ENCODE measurements around the gene TBCK.

DNA sequence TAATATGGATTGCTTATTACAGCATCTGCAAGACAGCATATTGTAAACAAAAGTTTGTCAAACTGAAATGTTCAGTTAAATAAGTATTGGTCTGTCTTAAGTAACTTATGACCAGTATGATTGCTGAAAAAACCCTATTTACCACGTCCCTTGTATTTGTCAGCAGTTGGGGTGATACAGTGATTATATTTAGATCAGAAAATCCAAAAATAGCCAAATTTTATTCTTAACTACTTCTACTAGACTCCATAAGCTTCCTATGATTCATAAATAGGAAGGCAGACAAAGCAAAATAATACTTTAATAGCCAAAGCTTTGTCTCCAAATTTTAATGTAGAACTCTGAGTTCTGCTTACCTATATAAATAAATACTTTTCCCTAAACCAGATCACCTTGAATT lies 45.3 kb downstream of the TBCK start:
- no peak for TF ChIP-seq TEAD4 (CRISPR knock-in tag; IDR thresholded peaks at IDR 0.05)
- TF ChIP-seq, protein P1, sequence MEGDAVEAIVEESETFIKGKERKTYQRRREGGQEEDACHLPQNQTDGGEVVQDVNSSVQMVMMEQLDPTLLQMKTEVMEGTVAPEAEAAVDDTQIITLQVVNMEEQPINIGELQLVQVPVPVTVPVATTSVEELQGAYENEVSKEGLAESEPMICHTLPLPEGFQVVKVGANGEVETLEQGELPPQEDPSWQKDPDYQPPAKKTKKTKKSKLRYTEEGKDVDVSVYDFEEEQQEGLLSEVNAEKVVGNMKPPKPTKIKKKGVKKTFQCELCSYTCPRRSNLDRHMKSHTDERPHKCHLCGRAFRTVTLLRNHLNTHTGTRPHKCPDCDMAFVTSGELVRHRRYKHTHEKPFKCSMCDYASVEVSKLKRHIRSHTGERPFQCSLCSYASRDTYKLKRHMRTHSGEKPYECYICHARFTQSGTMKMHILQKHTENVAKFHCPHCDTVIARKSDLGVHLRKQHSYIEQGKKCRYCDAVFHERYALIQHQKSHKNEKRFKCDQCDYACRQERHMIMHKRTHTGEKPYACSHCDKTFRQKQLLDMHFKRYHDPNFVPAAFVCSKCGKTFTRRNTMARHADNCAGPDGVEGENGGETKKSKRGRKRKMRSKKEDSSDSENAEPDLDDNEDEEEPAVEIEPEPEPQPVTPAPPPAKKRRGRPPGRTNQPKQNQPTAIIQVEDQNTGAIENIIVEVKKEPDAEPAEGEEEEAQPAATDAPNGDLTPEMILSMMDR (IDR thresholded peaks at IDR 0.05), result no peak
- TF ChIP-seq, protein P2, sequence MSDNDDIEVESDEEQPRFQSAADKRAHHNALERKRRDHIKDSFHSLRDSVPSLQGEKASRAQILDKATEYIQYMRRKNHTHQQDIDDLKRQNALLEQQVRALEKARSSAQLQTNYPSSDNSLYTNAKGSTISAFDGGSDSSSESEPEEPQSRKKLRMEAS (CRISPR knock-in tag; IDR thresholded peaks at IDR 0.05), result no peak
- TF ChIP-seq ZNF416 (CRISPR knock-in tag; IDR thresholded peaks at IDR 0.05), result no peak
- TF ChIP-seq, protein P3, sequence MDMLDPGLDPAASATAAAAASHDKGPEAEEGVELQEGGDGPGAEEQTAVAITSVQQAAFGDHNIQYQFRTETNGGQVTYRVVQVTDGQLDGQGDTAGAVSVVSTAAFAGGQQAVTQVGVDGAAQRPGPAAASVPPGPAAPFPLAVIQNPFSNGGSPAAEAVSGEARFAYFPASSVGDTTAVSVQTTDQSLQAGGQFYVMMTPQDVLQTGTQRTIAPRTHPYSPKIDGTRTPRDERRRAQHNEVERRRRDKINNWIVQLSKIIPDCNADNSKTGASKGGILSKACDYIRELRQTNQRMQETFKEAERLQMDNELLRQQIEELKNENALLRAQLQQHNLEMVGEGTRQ (CRISPR knock-in tag; IDR thresholded peaks at IDR 0.05), result no peak
- no peak for TF ChIP-seq NFE2L1 (CRISPR knock-in tag; IDR thresholded peaks at IDR 0.05)
- no peak for TF ChIP-seq TEAD1 (CRISPR knock-in tag; IDR thresholded peaks at IDR 0.05)
- TF ChIP-seq, protein P4, sequence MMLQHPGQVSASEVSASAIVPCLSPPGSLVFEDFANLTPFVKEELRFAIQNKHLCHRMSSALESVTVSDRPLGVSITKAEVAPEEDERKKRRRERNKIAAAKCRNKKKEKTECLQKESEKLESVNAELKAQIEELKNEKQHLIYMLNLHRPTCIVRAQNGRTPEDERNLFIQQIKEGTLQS (CRISPR knock-in tag; conservative IDR thresholded peaks at IDR 0.05), result no peak
- no peak for TF ChIP-seq ELF4 (CRISPR knock-in tag; IDR thresholded peaks at IDR 0.05; ENCODE audit: low read depth)

All from WTC11 (cell line).